A549 (cell line): ENCODE data around the gene FUZ.

Source experiments
- CBX8 ChIP-seq: fragments of 200-600 bp; sonication (generic); IDR thresholded peaks from 2 replicates; pipeline ENCODE4 v1.6.1; 2016
- CTCF ChIP-seq: fragments of >200 bp; sonication (Bioruptor Twin); formaldehyde crosslinking; IDR thresholded peaks from 3 replicates; pipeline ENCODE4 v1.5.1; 2016
- HDAC2 ChIP-seq: fragments of 200-600 bp; sonication (generic); IDR thresholded peaks from 2 replicates; pipeline ENCODE4 v1.6.1; 2016
- JUNB ChIP-seq: fragments of >200 bp; sonication (Bioruptor Twin); formaldehyde crosslinking; IDR thresholded peaks from 2 replicates; pipeline ENCODE4 v1.6.1; 2016
- KDM1A ChIP-seq: fragments of 200-600 bp; sonication (generic); IDR thresholded peaks from 2 replicates; pipeline ENCODE4 v1.6.1; 2016; ENCODE audit warnings: low read depth, mild to moderate bottlenecking
- MAX ChIP-seq: IDR thresholded peaks from 2 replicates; pipeline ENCODE4 v1.6.1; 2012
- PBX3 ChIP-seq: IDR thresholded peaks from 2 replicates; pipeline ENCODE4 v1.6.1; 2012
- POLR2A ChIP-seq: IDR thresholded peaks from 2 replicates; pipeline ENCODE4 v1.6.1; 2012; ENCODE audit warnings: mild to moderate bottlenecking, low read length
- POLR2AphosphoS2 ChIP-seq: conservative IDR thresholded peaks from 2 replicates; pipeline ENCODE4 v1.6.1; 2012; ENCODE audit warnings: low read length, improper control_type of control experiment, inconsistent platforms
- RCOR1 ChIP-seq: fragments of 150-350 bp; IDR thresholded peaks from 2 replicates; pipeline ENCODE4 v1.6.1; 2014; ENCODE audit warnings: antibody characterized with exemption, low read length, low read depth
- REST ChIP-seq: fragments of 200-600 bp; sonication (generic); IDR thresholded peaks from 2 replicates; pipeline ENCODE4 v1.6.1; 2016; ENCODE audit warnings: antibody characterized with exemption, mild to moderate bottlenecking, moderate library complexity
- SMC3 ChIP-seq: fragments of >200 bp; sonication (Bioruptor Twin); formaldehyde crosslinking; IDR thresholded peaks from 3 replicates; pipeline ENCODE4 v1.6.1; 2018; ENCODE audit warnings: inconsistent platforms
- ZFP36 ChIP-seq: fragments of 450-650 bp; IDR thresholded peaks from 2 replicates; pipeline ENCODE4 v1.6.1; 2014; ENCODE audit warnings: borderline replicate concordance; ENCODE audit not compliant: partially characterized antibody

GRCh38 chr19:49763230-49763629 is 49.9 kb downstream of the FUZ start, which contains the start of gene TSKS:
- TF ChIP-seq REST (no peak), RCOR1 (no peak), CTCF (no peak), SMC3 (no peak), PBX3 (no peak), HDAC2 (no peak), POLR2A (no peak), POLR2AphosphoS2 (no peak), ZFP36 (no peak), JUNB (no peak), KDM1A (no peak), MAX (no peak), CBX8 (no peak)
